GM21390 (cell line): ENCODE data around the gene S100B.

Source experiments
- ATAC-seq: cut with Tn5 transposase; IDR thresholded peaks from one replicate; pipeline ENCODE4 v1.9.1; 2021; ENCODE audit not compliant: unreplicated experiment

Gene S100B

GRCh38 chr21:46562472-46562871 lies 42.4 kb downstream of the S100B start:
- no peak for ATAC-seq

GRCh38 chr21:46561445-46562090 lies 43.3 kb downstream of the S100B start:
- no peak for ATAC-seq

GRCh38 chr21:46560568-46561444 lies 44.1 kb downstream of the S100B start:
- ATAC-seq: no peak

- no peak for ATAC-seq
These were observed 45.4 kb downstream of the S100B start for GRCh38 chr21:46559291-46559983.

GRCh38 chr21:46557919-46558392 lies 46.9 kb downstream of the S100B start:
- ATAC-seq: no peak

GRCh38 chr21:46557469-46557868 lies 47.4 kb downstream of the S100B start:
- no peak for ATAC-seq

- ATAC-seq: no peak
These were observed 48.1 kb downstream of the S100B start for GRCh38 chr21:46556802-46557201.

- no peak for ATAC-seq
These were observed 49.2 kb downstream of the S100B start for GRCh38 chr21:46555678-46556077.

GRCh38 chr21:46555225-46555617 lies 49.7 kb downstream of the S100B start:
- no peak for ATAC-seq

- no peak for ATAC-seq
These were observed 50.3 kb downstream of the S100B start for GRCh38 chr21:46554431-46555224.

GRCh38 chr21:46553993-46554392 lies 50.9 kb downstream of the S100B start:
- ATAC-seq: no peak

- ATAC-seq: no peak
These were observed 52.0 kb downstream of the S100B start for GRCh38 chr21:46552865-46553379.

- ATAC-seq: no peak
These were observed 52.6 kb downstream of the S100B start for GRCh38 chr21:46552274-46552673.

- ATAC-seq: no peak
These were observed 53.1 kb downstream of the S100B start for GRCh38 chr21:46551636-46552241.

- no peak for ATAC-seq
These were observed 54.6 kb downstream of the S100B start for GRCh38 chr21:46550116-46550941.

- ATAC-seq: no peak
These were observed 55.2 kb downstream of the S100B start for GRCh38 chr21:46549650-46550049.
